ENCODE measurements around the gene RPTOR. TPM values are rescaled to one million over a fixed set of nuclear protein-coding genes. Genes with fewer than 3 reads are reported as not detected.
A peak's percentile ranks its signal among the peaks of the same experiment; 100 is the strongest.
"Not testable (repeated sequence)": the region's sequence is repeated elsewhere in the genome, so short reads cannot be mapped to it uniquely, and the experiment has no call there.

RPTOR gene
- total RNA-seq, 2 experiments from 2014 or later, result 53.1 to 54.0 TPM

DNA sequence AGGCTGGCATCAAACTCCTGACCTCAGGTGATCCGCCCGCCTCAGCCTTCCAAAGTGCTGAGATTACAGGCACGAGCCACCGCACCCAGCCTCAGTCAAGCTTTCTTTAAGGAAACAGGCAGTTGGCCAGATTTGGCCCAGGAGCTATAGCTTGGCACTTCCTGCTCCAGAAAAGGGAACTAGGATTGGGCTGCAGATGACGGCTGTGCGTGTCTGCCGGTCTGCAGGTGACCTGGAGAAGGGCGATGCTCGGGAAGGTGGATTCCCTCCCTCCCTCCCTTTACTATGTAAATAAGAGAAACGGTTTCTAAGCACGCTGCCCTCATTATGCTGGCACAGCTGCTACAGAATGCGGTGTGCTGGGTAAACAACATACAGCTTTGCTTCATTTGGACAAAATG lies 215.9 kb downstream of the RPTOR start:
- peaks cover 55% of the 10 kb centered on the region for H3K36me3 Mint-ChIP-seq (ENCODE audit: low read depth)
- no peaks in the 10 kb centered on the region for H3K27me3 Mint-ChIP-seq (ENCODE audit: low read depth)
- H3K9me3 Mint-ChIP-seq (ENCODE audit: insufficient read depth), result no peaks in the 10 kb centered on the region
- H3K27ac Mint-ChIP-seq, result peak overlapping the region; percentile 99
- POLR2A ChIA-PET, result interaction anchor here (1.0 kb wide), 1 partner anchor 31 kb away, joined by 3 read pairs; no protein-coding TSS in a partner anchor
- CTCF ChIA-PET, result interaction anchor here (0.8 to 1.2 kb wide), 2 partner anchors 18 to 29 kb away, joined by 3 read pairs; no protein-coding TSS in a partner anchor
- no peak overlapping the region for H3K4me3 Mint-ChIP-seq
- ATAC-seq (no peak), DNase-seq (no peak)
- peaks cover 87% of the 10 kb centered on the region for H3K4me1 Mint-ChIP-seq (ENCODE audit: low read depth)

GRCh38 chr17:80761110-80761871 lies 216.7 kb downstream of the RPTOR start:
- peaks cover 88% of the 10 kb centered on the region for H3K4me1 Mint-ChIP-seq (ENCODE audit: low read depth)
- peak overlapping the region; percentile 99 for H3K27ac Mint-ChIP-seq
- H3K36me3 Mint-ChIP-seq (ENCODE audit: low read depth), result peaks cover 55% of the 10 kb centered on the region
- ChIA-PET CTCF (interaction anchor here (1.0 to 2.9 kb wide), 8 partner anchors 10 to 217 kb away, joined by 3 to 19 read pairs (median 4); partner anchors contain the start of gene RPTOR), POLR2A (interaction anchor here (0.7 to 2.0 kb wide), 5 partner anchors 14 to 307 kb away, joined by 3 to 6 read pairs (median 5); no protein-coding TSS in a partner anchor)
- no peaks in the 10 kb centered on the region for H3K27me3 Mint-ChIP-seq (ENCODE audit: low read depth)
- DNase-seq (peak; percentile 76), ATAC-seq (peak; percentile 79)
- H3K9me3 Mint-ChIP-seq (ENCODE audit: insufficient read depth), result no peaks in the 10 kb centered on the region
- peak overlapping the region; percentile 74 for H3K4me3 Mint-ChIP-seq

DNA sequence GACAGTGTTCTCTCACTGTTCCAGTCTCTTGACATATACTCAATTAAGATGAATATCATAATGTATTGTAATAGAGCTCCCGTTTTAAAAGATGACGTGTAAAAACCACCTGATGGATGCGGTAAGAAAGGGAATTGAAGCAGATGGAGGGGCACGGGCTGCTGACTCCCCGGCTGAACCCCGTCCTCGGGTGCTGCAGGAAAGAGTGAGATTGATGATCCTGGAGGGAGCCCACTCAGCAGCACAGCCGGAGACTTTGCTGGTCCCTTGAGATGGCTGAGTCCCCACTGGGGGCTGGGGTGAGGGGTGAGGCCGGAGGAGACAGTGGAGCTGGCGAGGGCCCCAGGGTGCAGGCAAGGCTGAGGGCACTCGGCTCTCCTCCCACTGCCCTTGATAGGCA lies 217.4 kb downstream of the RPTOR start:
- Mint-ChIP-seq H3K27ac (peak overlapping the region; percentile 99), H3K9me3 (ENCODE audit: insufficient read depth) (no peaks in the 10 kb centered on the region), H3K27me3 (ENCODE audit: low read depth) (no peaks in the 10 kb centered on the region), H3K4me3 (peak overlapping the region; percentile 74), H3K36me3 (ENCODE audit: low read depth) (peaks cover 55% of the 10 kb centered on the region), H3K4me1 (ENCODE audit: low read depth) (peaks cover 89% of the 10 kb centered on the region)
- ChIA-PET POLR2A (interaction anchor here (0.7 to 2.0 kb wide), 5 partner anchors 13 to 1979 kb away, joined by 3 to 6 read pairs (median 5); no protein-coding TSS in a partner anchor), CTCF (interaction anchor here (0.8 to 2.9 kb wide), 9 partner anchors 11 to 217 kb away, joined by 3 to 19 read pairs (median 3); partner anchors contain the start of gene RPTOR)
- ATAC-seq (no peak), DNase-seq (no peak)

DNA sequence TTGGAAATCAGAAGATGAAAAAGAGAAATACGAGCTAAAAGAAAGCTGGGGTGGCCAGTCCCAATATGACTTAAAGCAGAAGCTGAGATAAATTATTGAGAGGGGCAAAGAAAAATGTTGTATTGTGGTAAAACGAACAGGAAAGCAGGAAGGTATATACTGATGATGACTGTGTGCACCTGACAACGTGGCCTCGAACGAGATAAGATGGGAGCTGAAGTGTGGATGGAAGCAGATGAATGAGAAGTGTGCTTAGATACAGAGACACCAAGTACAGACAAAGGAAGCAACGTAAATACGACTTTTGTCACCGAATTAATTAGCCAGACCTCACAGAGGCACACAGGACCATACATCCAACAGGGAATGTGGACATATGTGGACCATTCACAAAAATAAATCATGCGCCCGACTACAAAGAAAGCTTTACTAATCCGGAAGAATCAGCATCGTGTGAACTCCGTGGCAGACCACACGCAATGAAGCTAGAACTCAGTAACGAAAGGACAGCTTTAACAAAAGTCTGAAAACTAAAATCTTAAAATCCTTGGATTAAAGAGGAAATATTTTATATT lies 218.7 kb downstream of the RPTOR start:
- POLR2A ChIA-PET, result interaction anchor here (0.6 to 2.0 kb wide), 13 partner anchors 11 to 142 kb away, joined by 3 to 11 read pairs (median 4); no protein-coding TSS in a partner anchor
- CTCF ChIA-PET, result interaction anchor here (0.9 to 2.9 kb wide), 9 partner anchors 10 to 187 kb away, joined by 3 to 19 read pairs (median 4); no protein-coding TSS in a partner anchor
- Mint-ChIP-seq H3K9me3 (ENCODE audit: insufficient read depth) (no peaks in the 10 kb centered on the region), H3K27me3 (ENCODE audit: low read depth) (no peaks in the 10 kb centered on the region), H3K4me3 (peak overlapping the region; percentile 42), H3K4me1 (ENCODE audit: low read depth) (peaks cover 78% of the 10 kb centered on the region), H3K27ac (peak overlapping the region; percentile 78), H3K36me3 (ENCODE audit: low read depth) (peaks cover 44% of the 10 kb centered on the region)
- ATAC-seq, result peak; percentile 26
- DNase-seq, result no peak

DNA sequence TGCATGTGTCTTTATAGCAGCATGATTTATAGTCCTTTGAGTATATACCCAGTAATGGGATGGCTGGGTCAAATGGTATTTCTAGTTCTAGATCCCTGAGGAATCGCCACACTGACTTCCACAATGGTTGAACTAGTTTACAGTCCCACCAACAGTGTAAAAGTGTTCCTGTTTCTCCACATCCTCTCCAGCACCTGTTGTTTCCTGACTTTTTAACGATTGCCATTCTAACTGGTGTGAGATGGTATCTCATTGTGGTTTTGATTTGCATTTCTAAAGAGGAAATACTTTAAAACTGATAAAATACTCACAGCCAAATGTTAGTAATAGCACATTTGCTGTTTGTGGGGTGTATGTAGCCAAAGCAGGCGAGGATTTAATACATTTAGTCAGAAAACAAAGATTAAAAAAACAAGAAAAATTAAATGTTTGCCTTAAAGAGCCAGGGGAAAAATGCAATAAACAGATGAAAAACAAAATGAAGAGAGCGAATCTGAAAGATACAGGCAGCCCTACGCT lies 220.0 kb downstream of the RPTOR start:
- Mint-ChIP-seq H3K27ac (peak overlapping the region; percentile 86), H3K4me1 (ENCODE audit: low read depth) (peaks cover 72% of the 10 kb centered on the region), H3K4me3 (peak overlapping the region; percentile 53), H3K36me3 (ENCODE audit: low read depth) (peaks cover 36% of the 10 kb centered on the region)
- not testable (repeated sequence) for DNase-seq; H3K9me3 Mint-ChIP-seq (ENCODE audit: insufficient read depth); H3K27me3 Mint-ChIP-seq (ENCODE audit: low read depth); ATAC-seq
- POLR2A ChIA-PET, result interaction anchor here (0.6 to 1.0 kb wide), 2 partner anchors 10 to 22 kb away, joined by 3 read pairs; no protein-coding TSS in a partner anchor
- CTCF ChIA-PET, result interaction anchor here (1.8 kb wide), 1 partner anchor 134 kb away, joined by 7 read pairs; no protein-coding TSS in a partner anchor

GRCh38 chr17:80765241-80765961 lies 220.8 kb downstream of the RPTOR start:
- Mint-ChIP-seq H3K4me1 (ENCODE audit: low read depth) (peaks cover 71% of the 10 kb centered on the region), H3K36me3 (ENCODE audit: low read depth) (peaks cover 34% of the 10 kb centered on the region), H3K27me3 (ENCODE audit: low read depth) (no peaks in the 10 kb centered on the region), H3K9me3 (ENCODE audit: insufficient read depth) (no peaks in the 10 kb centered on the region), H3K4me3 (peak overlapping the region; percentile 53), H3K27ac (peak overlapping the region; percentile 86)
- CTCF ChIA-PET, result interaction anchor here (1.0 to 1.8 kb wide), 5 partner anchors 9 to 134 kb away, joined by 3 to 7 read pairs (median 6); no protein-coding TSS in a partner anchor
- DNase-seq, result no peak
- ATAC-seq, result no peak
- POLR2A ChIA-PET, result interaction anchor here (0.6 to 1.6 kb wide), 6 partner anchors 9 to 95 kb away, joined by 3 to 6 read pairs (median 4); no protein-coding TSS in a partner anchor

DNA sequence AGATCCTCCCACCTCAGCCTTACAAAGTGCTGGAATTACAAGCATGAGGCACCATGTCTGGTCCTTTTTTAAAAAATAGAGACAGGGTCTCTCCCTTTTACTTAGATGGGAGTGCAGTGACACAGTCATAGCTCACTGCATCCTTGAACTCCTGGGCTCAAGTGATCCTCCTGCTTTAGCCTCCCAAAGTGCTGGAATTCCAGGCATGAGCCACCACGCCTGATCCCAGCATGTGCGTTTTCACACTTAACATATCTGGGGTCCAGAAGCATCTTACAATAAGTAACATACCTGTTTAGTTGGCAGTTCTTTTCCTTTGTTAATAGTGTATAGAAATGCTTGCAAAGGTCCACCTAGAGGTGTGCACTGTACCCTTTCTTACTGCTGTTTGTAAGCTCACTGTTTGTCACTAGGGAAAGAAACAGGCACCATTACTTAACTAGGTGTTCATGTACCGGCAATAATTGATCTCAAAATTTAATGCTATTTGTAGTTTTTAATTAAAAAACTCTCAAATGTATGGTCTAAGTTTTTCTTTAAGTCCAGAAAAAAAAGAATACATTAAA lies 221.7 kb downstream of the RPTOR start:
- H3K4me3 Mint-ChIP-seq, result no peak overlapping the region
- H3K9me3 Mint-ChIP-seq (ENCODE audit: insufficient read depth), result no peaks in the 10 kb centered on the region
- ATAC-seq (no peak), DNase-seq (no peak)
- no peaks in the 10 kb centered on the region for H3K27me3 Mint-ChIP-seq (ENCODE audit: low read depth)
- peaks cover 71% of the 10 kb centered on the region for H3K4me1 Mint-ChIP-seq (ENCODE audit: low read depth)
- peak overlapping the region; percentile 86 for H3K27ac Mint-ChIP-seq
- peaks cover 41% of the 10 kb centered on the region for H3K36me3 Mint-ChIP-seq (ENCODE audit: low read depth)
- POLR2A ChIA-PET, result interaction anchor here (0.6 to 1.6 kb wide), 3 partner anchors 8 to 96 kb away, joined by 3 to 6 read pairs (median 4); no protein-coding TSS in a partner anchor
- CTCF ChIA-PET, result interaction anchor here (1.0 to 1.8 kb wide), 5 partner anchors 8 to 133 kb away, joined by 3 to 7 read pairs (median 6); no protein-coding TSS in a partner anchor

GRCh38 chr17:80768389-80768788 lies 223.8 kb downstream of the RPTOR start:
- no peak for ATAC-seq
- H3K36me3 Mint-ChIP-seq (ENCODE audit: low read depth), result peaks cover 38% of the 10 kb centered on the region
- H3K4me1 Mint-ChIP-seq (ENCODE audit: low read depth), result peaks cover 65% of the 10 kb centered on the region
- DNase-seq, result no peak
- H3K9me3 Mint-ChIP-seq (ENCODE audit: insufficient read depth), result no peaks in the 10 kb centered on the region
- no peak overlapping the region for H3K27ac Mint-ChIP-seq
- POLR2A ChIA-PET, result interaction anchor here (0.7 to 1.4 kb wide), 3 partner anchors 10 to 124 kb away, joined by 3 to 4 read pairs (median 3); no protein-coding TSS in a partner anchor
- no peak overlapping the region for H3K4me3 Mint-ChIP-seq
- CTCF ChIA-PET, result interaction anchor here (1.3 kb wide), 1 partner anchor 13 kb away, joined by 3 read pairs; no protein-coding TSS in a partner anchor
- H3K27me3 Mint-ChIP-seq (ENCODE audit: low read depth), result no peaks in the 10 kb centered on the region

GRCh38 chr17:80768936-80769335 lies 224.3 kb downstream of the RPTOR start:
- Mint-ChIP-seq H3K36me3 (ENCODE audit: low read depth) (peaks cover 37% of the 10 kb centered on the region), H3K27me3 (ENCODE audit: low read depth) (no peaks in the 10 kb centered on the region), H3K9me3 (ENCODE audit: insufficient read depth) (no peaks in the 10 kb centered on the region), H3K4me1 (ENCODE audit: low read depth) (peaks cover 68% of the 10 kb centered on the region), H3K27ac (no peak overlapping the region), H3K4me3 (no peak overlapping the region)
- ATAC-seq (no peak), DNase-seq (no peak)
- ChIA-PET CTCF (no interaction called here), POLR2A (interaction anchor here (1.4 kb wide), 1 partner anchor 13 kb away, joined by 4 read pairs; no protein-coding TSS in a partner anchor)

DNA sequence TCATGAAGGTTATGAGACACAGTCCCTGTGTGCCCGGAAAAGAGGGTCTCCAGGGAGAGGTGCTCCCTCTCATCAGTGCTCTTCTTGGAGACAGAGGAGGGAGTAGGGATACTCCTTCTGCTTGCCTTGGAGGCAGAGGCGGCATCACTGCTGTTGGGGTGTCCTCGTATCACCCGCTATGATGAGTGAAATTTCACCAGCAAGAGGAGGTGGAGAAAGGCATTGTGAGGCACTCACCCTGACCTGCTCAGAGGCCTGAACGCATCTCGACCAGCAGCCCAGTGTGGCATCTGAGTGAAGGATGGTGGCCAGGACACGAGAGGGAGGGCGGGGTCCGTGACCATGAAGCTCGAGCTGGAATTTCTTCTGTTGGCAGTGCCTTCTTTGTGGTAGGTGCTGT lies 224.9 kb downstream of the RPTOR start:
- Mint-ChIP-seq H3K4me3 (no peak overlapping the region), H3K9me3 (ENCODE audit: insufficient read depth) (no peaks in the 10 kb centered on the region), H3K27me3 (ENCODE audit: low read depth) (no peaks in the 10 kb centered on the region), H3K36me3 (ENCODE audit: low read depth) (peaks cover 42% of the 10 kb centered on the region), H3K27ac (peak overlapping the region; percentile 34), H3K4me1 (ENCODE audit: low read depth) (peaks cover 69% of the 10 kb centered on the region)
- DNase-seq, result no peak
- POLR2A ChIA-PET, result no interaction called here
- ATAC-seq, result no peak
- CTCF ChIA-PET, result no interaction called here

Measured in activated CD8-positive, alpha-beta T cell treated with anti-CD3 and anti-CD28 coated beads, Interleukin-2, amount 10 ng/mL, durations not matched to agents 7 days and 5 days (primary cell).